Left ventricle myocardium inferior (tissue), 1 donor: Measurements from ENCODE around the gene NDUFV1. TPM values are rescaled to one million over a fixed set of nuclear protein-coding genes. Genes with fewer than 3 reads are reported as not detected.

Source experiments
- DNase-seq: peaks from one replicate; pipeline ENCODE4 v3.0.0-alpha.2; 2020
- H3K27ac ChIP-seq: fragments of 200-600 bp; replicated peaks from 2 replicates; pipeline ENCODE4 v1.8.0; 2021
- H3K27me3 ChIP-seq: fragments of 200-600 bp; 2 replicates; pipeline ENCODE4 v1.8.0; 2021; ENCODE audit warnings: low read depth
- H3K36me3 ChIP-seq: fragments of 200-600 bp; 2 replicates; pipeline ENCODE4 v1.8.0; 2021
- H3K4me1 ChIP-seq: fragments of 200-600 bp; 2 replicates; pipeline ENCODE4 v1.8.0; 2021
- H3K4me3 ChIP-seq: fragments of 200-600 bp; 2 replicates; pipeline ENCODE4 v1.8.0; 2021; ENCODE audit warnings: mild to moderate bottlenecking, moderate library complexity
- H3K9me3 ChIP-seq: fragments of 200-600 bp; replicated peaks from 2 replicates; pipeline ENCODE4 v1.8.0; 2021
- intact Hi-C: fragments of 100-400 bp; cut with micrococcal nuclease; formaldehyde crosslinking; loops from one replicate; pipeline ENCODE4 v1.11.0; 2022
- total RNA-seq: library from RNA; stranded (reverse); fragmentation: NEBNext Ultra II Directional; extraction: Animal tissue kit (Norgen Biotek cat#: 25700); gene quantifications from one replicate; pipeline ENCODE4 v1.2.1, GENCODE V29; 2021
- TF ChIP-seq, protein P1 (sequence below): fragments of 200-600 bp; IDR thresholded peaks from 2 replicates; pipeline ENCODE4 v1.8.0; 2021; ENCODE audit warnings: antibody characterized with exemption, mild to moderate bottlenecking, borderline replicate concordance
- donor health status: DM: no; HTN: yes; CAD: no; lungs with severe emphysema.

The NDUFV1 gene
- total RNA-seq, 1 donor from 2014 or later, result 640 TPM

DNA sequence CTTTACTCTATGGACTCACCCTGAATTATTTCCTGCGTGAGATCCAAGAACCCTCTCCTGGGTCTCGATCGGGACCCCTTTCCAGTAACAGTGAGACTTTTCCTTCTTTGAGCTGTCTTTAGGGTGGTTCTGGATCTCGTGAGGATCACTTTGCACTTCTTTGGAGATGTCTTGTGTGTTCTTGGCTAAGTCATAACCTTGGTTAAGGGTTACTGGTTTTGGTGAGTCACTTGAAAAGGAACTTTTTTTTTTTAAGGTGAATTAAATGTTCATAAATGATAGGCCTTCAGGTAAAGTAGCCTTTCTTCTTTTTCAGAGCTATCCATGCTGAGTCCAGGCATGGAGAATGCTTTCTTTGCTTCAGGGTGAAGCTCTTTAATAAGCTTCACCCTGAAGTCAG lies 42.5 kb upstream of the NDUFV1 start:
- H3K27ac ChIP-seq, result peak overlapping the region; percentile 71
- no peaks in the 10 kb centered on the region for H3K9me3 ChIP-seq
- TF ChIP-seq, protein P1, sequence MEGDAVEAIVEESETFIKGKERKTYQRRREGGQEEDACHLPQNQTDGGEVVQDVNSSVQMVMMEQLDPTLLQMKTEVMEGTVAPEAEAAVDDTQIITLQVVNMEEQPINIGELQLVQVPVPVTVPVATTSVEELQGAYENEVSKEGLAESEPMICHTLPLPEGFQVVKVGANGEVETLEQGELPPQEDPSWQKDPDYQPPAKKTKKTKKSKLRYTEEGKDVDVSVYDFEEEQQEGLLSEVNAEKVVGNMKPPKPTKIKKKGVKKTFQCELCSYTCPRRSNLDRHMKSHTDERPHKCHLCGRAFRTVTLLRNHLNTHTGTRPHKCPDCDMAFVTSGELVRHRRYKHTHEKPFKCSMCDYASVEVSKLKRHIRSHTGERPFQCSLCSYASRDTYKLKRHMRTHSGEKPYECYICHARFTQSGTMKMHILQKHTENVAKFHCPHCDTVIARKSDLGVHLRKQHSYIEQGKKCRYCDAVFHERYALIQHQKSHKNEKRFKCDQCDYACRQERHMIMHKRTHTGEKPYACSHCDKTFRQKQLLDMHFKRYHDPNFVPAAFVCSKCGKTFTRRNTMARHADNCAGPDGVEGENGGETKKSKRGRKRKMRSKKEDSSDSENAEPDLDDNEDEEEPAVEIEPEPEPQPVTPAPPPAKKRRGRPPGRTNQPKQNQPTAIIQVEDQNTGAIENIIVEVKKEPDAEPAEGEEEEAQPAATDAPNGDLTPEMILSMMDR, result no peak
- no peaks in the 10 kb centered on the region for H3K27me3 ChIP-seq
- H3K4me3 ChIP-seq, result no peak overlapping the region
- intact Hi-C loops, result no loop called here
- peaks cover 20% of the 10 kb centered on the region for H3K4me1 ChIP-seq
- no peaks in the 10 kb centered on the region for H3K36me3 ChIP-seq
- DNase-seq, result no peak

DNA sequence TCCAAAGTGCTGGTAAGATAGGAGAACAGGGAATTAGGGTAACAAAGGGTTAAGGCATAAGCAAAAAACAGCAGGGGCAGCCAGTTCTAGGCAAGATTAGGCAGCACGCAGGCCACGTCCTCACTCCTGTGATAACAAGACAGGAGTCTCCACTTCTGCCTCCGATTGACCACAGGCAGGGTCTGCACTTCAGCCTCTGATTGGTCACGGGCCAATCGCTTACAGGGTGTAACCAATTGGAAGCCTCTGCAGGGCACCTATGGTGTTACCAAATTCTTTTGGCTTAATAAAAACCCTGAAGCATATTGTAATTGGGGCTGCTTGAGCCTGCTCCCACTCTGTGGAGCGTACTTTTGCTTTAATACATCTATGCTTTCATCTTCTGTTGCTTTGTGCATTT lies 35.3 kb upstream of the NDUFV1 start:
- peaks cover 21% of the 10 kb centered on the region for H3K27me3 ChIP-seq
- no peak overlapping the region for H3K4me3 ChIP-seq
- TF ChIP-seq, protein P1, result no peak
- H3K27ac ChIP-seq, result no peak overlapping the region
- intact Hi-C loops, result no loop called here
- no peaks in the 10 kb centered on the region for H3K9me3 ChIP-seq
- no peak for DNase-seq
- no peaks in the 10 kb centered on the region for H3K4me1 ChIP-seq
- no peaks in the 10 kb centered on the region for H3K36me3 ChIP-seq

DNA sequence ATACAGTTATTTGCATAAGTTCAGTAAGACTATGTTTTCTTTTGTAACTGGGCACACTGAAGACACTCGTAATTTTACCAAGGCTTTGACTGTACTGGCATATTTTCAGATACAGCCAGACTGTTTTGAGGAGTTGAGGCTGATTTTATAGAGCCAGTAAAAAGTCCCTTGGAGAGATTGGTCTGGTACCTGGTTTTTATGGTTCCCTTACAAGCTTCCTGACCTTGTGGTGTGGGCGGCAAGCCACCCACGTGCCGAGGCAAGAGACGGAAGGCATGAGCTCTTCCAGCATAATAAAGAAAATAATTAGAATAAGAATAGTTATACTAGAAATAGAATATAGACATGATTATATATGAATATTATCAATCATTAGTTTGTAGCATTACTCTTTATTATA lies 34.4 kb upstream of the NDUFV1 start:
- no peaks in the 10 kb centered on the region for H3K4me1 ChIP-seq
- H3K27ac ChIP-seq, result no peak overlapping the region
- no peak overlapping the region for H3K4me3 ChIP-seq
- DNase-seq, result no peak
- no peaks in the 10 kb centered on the region for H3K36me3 ChIP-seq
- intact Hi-C loops, result no loop called here
- TF ChIP-seq, protein P1, result no peak
- no peaks in the 10 kb centered on the region for H3K9me3 ChIP-seq
- peaks cover 30% of the 10 kb centered on the region for H3K27me3 ChIP-seq

DNA sequence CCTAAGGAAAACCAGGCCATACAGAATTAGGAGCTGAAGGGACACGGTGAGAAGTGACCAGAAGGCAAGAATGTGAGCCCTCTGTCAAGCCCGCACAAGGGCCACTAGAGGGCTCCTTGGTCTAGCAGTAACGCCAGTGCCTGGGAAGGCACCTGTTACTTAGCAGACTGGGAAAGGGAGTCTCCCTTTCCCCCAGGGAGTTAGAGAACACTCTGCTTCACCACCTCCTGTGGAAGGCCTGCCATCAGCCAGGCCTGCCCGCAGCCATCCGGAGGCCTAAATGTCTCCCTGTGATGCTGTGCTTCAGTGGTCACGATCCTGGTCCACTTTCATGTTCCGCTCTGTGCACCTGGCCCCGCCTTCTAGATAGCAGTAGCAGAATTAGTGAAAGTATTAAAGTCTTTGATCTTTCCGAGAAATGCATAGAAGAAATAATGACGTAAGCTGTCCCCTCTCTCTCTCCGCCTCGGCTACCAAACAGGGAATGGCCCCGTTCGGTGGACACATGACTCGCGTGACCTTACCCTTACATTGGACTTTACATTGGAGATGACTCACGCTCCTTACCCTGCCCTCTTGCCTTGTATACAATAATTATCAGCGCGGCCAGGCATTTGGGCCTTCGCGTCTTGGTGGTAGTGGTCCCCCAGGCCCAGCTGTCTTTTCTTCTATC lies 33.9 kb upstream of the NDUFV1 start:
- TF ChIP-seq, protein P1, result peak; percentile 81
- no peaks in the 10 kb centered on the region for H3K9me3 ChIP-seq
- H3K27me3 ChIP-seq, result peaks cover 35% of the 10 kb centered on the region
- H3K4me3 ChIP-seq, result no peak overlapping the region
- intact Hi-C loops, result no loop called here
- no peak for DNase-seq
- no peaks in the 10 kb centered on the region for H3K36me3 ChIP-seq
- H3K4me1 ChIP-seq, result no peaks in the 10 kb centered on the region
- no peak overlapping the region for H3K27ac ChIP-seq

DNA sequence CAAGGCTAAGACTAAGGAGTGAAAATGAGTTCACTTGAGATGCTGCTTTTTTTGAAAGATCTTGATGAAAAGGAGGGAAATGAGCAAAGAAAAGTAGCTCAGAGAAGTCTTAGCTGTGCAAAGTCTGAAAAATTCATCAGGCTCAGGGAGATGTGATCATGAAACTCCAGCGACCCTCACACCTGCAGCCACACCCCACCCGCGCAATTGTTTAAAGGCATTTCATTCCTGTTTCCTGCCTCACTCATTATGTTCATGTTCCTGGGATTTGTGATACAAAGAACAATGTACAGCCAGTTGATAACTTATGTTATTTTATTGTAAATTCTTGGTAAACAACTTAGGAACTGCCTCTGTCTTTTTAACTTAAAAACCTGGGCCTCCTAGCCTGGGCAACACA lies 31.8 kb upstream of the NDUFV1 start:
- TF ChIP-seq, protein P1, result no peak
- Histone ChIP-seq H3K27ac (no peak overlapping the region), H3K9me3 (no peaks in the 10 kb centered on the region), H3K27me3 (peaks cover 43% of the 10 kb centered on the region), H3K4me1 (no peaks in the 10 kb centered on the region), H3K36me3 (no peaks in the 10 kb centered on the region), H3K4me3 (no peak overlapping the region)
- intact Hi-C loops, result no loop called here
- no peak for DNase-seq
